Measurements from ENCODE around the gene SWAP70.

DNA sequence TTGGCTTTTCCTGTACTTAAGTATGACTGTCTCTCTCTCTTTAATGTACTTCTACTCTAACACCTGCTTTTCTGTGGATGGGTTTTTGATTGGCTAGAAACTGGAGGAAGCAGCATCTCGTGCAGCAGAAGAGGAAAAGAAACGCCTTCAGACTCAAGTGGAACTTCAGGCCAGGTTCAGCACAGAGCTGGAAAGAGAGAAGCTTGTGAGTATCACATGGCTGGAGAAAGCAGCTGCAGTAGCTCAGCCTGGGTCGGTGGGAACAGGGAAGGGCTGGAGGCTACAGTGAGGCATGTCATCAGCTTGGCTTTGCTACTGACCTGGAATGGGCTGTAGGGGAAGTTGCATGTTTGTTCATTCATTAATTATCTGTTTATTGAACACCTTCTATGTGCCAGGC lies 74.2 kb downstream of the SWAP70 start:
- TF ChIP-seq, protein P1, sequence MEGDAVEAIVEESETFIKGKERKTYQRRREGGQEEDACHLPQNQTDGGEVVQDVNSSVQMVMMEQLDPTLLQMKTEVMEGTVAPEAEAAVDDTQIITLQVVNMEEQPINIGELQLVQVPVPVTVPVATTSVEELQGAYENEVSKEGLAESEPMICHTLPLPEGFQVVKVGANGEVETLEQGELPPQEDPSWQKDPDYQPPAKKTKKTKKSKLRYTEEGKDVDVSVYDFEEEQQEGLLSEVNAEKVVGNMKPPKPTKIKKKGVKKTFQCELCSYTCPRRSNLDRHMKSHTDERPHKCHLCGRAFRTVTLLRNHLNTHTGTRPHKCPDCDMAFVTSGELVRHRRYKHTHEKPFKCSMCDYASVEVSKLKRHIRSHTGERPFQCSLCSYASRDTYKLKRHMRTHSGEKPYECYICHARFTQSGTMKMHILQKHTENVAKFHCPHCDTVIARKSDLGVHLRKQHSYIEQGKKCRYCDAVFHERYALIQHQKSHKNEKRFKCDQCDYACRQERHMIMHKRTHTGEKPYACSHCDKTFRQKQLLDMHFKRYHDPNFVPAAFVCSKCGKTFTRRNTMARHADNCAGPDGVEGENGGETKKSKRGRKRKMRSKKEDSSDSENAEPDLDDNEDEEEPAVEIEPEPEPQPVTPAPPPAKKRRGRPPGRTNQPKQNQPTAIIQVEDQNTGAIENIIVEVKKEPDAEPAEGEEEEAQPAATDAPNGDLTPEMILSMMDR (IDR thresholded peaks at IDR 0.05; ENCODE audit: low read depth, low read length): no peak
- no peak for TF ChIP-seq POLR2A (IDR thresholded peaks at IDR 0.05; ENCODE audit: extremely low read depth, insufficient read length)
